DLD1 (cell line): Measurements from ENCODE around the gene VSIG2.

Experiments used
- in situ Hi-C: cut with HindIII; loops from 2 replicates; pipeline ENCODE4 v1.10.0; 2017; ENCODE audit warnings: low sequenced_read_pairs

Gene VSIG2

DNA sequence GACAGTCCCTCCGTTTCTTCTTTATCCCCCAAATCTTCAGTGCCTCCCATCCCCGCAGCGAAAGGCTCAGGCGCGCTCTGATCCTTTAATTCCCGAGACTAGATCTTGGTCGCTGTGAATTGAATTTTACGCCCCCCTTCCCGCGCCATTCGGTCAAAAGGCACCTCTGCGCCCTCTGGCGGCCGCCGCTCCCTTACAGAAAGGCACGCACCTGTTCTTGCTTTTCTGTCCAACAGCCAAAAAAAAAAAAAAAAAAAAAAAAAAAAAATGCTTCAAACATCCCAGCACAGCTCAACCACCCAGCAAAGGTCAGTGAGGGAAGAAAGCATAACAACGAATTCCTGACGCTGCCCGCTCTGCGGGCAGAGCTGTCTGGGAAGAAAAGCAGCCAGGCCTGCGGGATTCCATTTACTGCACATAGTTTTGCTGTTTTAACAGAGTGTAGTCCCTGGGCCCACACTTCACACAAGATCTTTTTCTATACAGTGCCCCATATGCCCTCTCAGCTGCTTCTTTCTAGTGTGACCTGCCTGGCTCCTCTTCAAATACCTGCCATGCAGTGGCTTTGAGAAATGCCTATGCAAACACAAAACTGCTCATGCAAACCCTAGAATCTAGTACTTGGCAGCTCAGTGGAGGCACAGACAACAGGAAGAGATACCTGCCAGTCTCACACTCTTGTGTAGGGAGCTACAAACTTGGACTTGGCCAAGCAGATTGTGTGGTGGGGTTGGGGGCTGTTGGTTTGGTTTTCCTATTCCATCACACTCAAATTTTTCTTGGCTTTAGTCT is 11.3 kb upstream of the VSIG2 start:
- in situ Hi-C loops: no loop called here

DNA sequence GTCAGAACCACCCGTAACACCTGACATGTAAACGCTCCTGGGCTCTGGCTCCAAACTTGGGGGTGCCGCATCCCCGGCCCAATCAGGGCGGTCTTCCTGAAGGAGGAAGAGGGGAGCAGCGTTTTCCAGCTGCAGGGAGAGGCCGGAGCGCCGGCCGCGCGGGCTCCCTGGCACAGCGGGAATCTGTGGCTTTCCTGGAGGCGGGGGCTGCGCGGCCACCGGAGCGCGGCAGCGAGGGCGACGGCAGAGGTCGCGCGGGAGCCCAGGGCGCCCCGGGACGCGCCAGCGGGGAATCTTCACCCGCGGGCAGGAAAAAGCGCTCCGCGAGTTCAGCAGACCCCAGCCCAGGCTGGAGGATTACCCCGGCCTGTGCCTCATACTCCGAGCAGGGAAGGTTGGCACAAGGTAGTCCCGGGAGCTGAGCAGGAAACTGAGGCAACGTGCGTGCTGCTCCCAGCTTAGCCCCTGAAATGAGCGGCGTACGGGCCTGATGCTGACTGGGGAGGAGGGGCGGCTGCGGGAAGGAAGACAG is 10.6 kb upstream of the VSIG2 start:
- in situ Hi-C loops: no loop called here

DNA sequence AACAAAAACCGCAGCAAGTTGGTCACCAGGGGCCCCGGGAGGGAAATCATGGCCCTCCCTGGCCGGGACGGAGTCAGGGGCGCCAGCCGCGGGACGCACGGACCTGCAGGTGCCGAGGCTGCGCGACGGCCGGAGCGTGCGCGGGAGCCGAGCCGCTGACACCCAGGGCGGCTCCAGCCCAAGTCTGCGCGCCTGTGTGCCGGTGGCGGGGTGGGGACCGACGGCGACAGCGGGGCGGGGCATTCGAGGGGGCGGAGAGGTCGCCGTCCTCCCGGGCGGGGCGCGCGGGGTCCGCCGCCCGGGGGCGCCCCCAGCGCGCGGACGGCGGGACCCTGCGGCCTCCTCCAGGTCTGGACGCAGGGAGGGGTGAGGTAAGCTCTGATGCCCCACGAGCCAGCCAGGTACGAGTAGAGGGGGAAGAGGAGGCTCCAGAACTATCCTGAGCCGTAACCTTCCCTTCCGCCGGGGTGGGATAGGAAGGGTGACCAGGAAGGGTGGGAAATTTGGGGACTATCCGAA is 10.1 kb upstream of the VSIG2 start, which contains the start of gene ESAM:
Gene ESAM, minus strand, starts transcription at position 186 of the 519 bp plus-strand sequence. Its CDS starts 136 bp downstream, at position 50.
- in situ Hi-C loops: no loop called here

DNA sequence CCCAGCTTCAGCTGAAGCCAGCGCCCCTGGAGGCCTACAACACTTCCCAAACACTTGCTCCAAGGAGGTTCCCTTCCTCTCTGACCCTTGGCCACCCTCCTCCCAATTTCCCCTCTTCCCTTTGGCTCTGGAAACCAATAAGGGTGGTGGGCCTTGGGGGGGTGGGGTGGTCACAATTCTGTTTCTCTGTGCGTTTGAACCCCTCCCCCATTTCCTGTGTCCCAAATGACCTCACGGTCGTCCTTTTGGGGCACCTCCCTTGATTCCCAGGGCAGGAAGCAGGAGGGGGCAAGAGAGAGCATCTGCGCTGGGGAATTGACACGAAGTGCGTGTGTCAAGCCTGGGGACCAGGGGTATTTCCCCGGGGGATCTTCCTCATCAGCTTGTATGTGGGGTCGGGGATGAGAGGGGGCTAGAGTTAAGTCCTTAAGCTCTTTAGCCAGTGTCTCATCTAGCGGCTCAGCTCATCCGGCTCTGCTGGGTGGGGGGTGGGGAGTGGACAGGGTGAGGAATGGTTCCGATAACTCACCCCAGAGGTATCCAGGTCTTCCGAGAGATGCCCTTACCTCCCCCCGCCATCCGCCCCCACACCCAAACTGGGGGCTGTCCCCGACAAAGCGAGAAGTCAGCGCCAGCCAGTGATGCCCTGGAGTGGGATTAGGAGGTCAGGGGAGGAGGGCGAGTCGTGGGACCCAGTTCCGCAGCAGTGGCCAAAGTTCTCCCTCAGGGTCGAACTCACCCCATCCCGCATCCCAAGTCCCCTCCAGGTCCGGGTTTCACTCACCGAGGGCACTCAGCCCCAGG is 9.4 kb upstream of the VSIG2 start:
- in situ Hi-C loops: no loop called here

DNA sequence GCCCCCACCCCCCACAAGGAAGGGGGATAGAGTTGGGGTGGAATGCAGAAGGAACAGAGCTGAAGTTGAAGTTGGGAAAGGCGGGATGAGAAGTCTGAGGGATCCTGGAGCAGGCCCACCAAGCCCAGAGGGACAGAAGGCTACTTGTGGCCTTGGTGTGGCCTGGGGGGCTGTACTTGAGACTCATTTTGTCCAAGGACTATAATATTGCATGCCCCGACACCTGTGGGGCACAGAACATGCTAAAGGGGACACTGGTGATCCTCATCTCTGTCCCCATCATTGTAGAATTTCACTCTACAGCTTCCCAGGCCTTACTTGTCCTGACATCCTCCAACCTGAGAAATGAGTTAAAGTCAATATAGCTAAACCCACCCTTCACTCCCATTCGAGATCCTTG is 8.8 kb upstream of the VSIG2 start:
- in situ Hi-C loops: no loop called here

DNA sequence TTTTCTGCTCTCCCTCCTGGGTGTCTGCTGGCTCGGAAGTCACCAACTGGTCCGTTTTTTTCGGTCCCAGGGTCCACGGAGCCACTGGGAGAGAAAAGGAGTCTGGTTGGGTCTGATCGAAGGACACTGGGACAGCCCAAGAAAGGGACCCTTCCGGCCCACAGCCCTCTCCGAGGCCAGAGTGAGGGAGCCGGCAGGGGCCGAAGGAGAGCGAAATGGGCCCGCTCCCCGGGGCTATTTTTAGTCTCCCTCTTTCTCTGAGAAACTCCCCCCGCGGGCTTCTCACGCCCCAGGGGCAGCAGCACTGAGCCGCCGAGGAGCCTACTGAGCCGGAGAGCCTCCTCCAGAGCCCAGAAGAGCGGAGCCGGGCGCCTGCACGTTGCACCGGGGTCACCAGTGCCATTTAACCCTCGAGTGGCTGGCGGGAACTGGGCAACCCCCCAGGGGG is 8.2 kb upstream of the VSIG2 start:
- in situ Hi-C loops: no loop called here

DNA sequence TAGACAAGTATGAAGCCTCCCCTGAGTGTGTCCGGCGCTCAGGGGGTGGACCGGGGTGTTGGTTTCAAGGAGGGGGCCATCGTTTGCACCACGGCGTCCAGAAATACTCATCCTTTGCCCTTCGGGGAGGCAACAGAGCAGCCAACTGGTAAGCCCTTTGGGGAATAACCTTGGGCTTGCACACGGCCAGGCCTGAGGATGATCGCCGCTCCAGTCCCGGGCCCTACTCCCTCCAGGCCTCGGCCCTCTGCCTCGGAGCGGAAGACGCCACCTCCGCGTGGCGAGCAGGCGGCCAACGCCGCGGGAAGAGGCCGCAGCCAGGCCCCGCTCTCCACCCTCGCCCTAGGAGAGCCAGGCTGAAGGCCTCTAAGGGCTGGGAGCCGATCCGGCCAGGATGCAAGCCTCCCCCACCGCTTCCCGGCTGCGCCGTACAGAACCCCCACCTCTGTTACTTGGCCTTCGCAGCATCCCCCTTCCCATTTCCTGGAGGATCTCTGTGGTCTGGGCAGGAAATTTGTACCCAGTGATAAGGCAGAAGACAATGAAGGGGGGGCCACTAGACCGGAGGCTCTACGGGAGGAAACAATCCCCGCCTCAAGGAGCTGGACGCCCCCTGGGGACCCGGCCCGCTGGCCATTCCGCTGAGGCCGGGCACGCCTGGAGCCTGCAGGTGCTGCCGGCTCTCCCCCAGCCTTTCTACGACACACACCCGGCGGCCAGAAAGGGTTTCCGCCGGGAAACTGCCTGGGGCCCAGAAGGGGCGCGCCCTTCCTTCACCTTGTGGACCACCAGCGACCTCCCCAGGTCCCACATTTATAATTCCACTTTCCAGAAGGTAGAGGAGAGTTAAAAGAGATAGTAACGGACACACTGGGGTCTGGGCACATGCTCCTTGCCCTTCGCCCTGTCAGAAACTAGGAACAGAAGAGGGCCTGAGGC is 7.5 kb upstream of the VSIG2 start:
- in situ Hi-C loops: no loop called here

DNA sequence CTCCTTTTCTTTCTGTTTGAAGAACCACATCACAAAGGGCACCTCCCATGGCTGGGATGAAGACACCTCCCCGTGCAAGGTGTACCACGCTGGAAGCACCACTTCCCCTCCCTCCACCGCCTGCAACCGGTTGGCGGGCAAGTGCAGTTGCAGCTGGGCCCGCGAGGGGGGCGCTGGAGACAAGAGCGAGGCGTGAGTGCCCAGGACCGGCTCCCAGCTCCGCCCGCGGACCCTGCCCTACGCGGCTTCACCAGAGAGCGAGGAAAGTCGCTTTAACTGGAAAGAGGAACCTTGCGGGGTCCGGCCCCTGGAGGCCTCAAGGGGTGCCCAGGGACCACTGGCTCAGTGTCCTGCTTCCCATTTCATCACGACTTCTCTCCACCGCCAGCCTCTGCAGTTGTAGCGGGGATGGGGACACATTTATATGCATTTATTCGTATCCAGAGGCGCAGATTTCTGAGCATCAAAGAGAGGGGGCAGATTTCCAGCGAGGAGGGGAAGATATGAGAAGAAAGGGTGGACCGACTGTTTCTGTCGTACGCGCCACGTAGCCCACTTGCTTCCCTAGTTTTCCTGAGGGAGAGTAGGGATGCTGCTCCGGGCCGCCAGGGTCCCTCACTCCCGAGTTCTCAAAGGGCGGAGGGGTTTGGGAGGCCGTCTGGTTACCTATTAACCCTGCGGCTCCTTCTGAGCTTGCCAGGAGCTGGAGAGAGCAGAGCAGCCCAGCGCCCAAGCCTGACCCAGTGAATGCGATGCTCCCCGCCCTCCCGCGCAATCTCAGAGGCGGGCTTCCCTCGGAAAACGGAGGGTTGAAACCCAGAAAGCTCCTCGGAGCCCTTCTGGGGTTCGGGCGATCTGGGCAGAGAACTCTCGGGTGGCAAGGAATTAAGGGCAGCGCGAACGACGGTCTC is 6.6 kb upstream of the VSIG2 start:
- in situ Hi-C loops: no loop called here

DNA sequence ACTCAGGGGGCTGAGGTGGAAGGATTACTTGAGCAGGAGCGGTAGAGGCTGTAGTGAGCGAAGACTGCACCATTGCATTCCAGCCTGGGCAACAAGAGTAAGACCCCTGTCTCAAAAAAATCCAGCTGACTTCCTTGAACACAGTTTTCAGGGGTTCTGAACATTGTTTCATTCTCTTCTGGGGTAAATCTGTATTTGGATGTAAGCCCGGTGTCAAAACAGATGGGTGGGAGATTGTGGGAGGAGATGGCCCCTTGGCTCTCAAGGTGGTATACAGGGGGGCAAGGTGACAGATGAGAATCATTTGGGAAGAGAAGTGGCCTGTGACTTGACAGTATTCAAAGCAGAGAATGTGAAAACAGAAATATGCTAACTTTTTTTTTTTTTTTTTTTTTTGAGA is 5.3 kb upstream of the VSIG2 start:
- in situ Hi-C loops: no loop called here

DNA sequence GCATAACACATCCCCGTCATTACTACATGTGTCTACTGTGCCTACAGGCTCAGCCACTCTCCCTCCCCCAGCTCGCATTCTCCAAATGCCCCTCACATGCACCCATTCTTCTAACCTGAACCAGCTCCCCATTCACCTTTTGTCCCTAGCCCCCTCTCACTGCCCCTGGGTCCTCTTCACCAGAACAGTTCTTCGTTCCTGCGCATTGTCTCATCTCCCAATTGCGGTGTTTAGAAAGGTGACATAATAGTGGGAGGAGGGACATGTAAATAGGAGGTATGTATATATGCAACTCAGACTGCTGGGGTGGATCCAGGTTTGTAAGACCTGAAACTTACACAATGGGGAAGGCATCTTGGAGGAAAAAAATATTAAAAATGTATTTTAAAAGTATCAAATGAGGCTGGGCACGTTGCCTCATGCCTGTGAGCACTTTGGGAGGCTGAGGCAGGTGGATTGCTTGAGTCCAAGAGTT is 4.7 kb upstream of the VSIG2 start:
- in situ Hi-C loops: no loop called here

DNA sequence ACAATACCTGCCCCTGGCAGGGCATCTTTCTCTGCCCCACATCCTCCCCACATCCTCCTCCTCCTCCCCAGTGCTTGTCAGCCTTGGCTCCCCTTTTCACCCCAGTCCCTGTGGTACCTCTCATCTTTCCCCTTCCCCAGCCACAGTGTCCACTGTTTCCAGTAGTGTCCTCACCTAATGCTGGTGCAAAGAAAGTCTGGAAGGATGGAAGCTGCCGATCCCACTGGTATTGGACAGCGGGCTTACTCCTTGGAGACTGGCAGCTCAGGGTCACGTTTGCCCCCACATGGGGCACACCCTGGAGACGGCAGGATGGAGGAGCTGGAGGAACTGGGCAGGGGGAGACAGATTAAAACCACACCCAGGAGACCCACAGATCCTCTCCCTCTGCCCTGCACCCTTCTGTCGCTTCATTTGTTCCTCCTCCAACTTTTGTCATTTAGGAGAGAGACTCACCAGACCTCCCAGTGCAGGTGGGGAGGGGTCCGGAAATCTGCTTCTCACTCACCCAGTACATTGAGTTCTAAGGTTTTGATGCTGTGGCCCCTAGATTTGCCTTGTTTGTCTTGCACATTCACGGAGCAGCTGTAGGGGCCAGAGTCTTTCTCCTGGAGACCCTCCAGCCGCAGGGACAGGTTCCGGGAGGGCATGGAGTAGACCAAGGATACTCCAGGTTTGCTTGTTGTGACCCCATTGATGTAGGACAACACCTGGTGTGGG is 4.1 kb upstream of the VSIG2 start:
- in situ Hi-C loops: no loop called here

DNA sequence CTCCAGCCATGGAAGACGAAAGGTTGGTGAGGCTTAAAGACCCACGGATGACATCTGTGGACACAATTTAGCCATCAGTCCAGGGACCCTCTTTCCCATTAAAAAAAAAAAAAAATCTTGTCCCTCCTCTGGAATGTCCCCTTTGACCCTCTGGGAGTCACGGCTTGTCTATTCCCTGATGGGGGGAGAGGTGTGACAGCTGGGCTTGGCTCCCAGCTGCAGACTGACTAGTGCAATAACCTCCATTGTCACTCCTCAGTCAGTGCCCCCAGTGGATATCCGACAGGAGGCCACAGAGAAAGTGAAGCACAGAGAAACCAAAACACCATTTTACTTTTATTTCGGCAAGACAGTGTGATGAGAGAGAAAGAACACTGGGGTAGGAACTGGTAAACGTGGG is 2.7 kb upstream of the VSIG2 start:
- in situ Hi-C loops: no loop called here

DNA sequence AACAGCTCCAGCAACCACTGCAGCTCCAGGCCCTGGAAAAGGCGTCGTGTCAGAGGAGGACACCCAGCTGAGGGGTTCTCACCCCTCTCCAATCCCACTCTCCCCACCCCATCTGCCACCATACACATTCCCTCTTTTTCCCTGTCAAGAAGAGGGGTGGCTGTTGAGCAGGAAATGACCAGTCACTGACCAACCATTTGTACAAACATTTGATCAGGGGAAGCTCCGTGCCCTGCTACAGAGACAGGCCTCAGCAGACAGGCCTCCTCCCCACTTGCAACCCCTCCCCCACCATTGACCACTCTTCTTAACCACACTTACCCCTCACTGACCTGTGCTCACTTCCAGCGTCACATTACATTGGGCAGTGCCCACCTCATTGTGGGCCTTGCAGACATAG is 2.3 kb upstream of the VSIG2 start:
- in situ Hi-C loops: no loop called here

DNA sequence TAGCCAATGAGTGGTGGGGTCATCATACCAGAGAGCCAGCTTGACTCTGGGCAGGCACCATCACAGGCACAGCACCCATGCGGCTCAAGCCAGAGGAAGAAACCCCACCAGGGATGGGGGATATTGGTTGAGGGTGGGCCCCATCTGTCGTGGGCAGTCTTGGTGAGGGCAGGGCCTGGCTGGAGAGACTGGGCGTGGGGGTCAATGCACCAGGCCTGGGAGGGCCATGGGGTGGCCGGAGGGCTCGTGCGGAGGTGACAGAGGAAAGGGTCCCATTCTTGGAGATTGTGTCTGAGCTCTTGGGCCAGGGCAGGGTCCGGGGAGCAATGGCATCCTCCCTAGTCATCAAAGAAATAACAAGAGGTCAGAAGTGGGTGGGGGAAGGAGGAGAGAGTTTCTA is 1.6 kb upstream of the VSIG2 start:
- in situ Hi-C loops: no loop called here

DNA sequence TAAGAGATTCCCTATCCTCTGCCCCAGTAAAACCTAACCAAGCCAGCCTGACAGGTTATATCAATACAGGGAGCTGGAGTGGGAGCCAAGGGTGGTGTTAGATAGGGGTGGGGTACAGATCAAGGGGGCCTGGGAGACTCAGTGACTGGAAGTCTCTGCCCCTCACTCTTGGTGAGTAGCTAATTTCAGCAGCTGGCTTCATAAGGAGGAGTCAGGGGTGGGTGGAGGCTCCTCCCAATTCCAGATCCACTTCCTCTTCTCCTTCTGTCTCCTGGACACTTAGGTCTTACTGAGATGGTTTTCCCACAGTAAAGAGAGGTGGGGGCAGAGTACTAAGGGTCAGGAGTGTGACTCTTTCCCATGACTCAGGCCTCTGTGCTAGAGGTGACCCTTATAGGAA is 1.1 kb upstream of the VSIG2 start:
- in situ Hi-C loops: no loop called here

DNA sequence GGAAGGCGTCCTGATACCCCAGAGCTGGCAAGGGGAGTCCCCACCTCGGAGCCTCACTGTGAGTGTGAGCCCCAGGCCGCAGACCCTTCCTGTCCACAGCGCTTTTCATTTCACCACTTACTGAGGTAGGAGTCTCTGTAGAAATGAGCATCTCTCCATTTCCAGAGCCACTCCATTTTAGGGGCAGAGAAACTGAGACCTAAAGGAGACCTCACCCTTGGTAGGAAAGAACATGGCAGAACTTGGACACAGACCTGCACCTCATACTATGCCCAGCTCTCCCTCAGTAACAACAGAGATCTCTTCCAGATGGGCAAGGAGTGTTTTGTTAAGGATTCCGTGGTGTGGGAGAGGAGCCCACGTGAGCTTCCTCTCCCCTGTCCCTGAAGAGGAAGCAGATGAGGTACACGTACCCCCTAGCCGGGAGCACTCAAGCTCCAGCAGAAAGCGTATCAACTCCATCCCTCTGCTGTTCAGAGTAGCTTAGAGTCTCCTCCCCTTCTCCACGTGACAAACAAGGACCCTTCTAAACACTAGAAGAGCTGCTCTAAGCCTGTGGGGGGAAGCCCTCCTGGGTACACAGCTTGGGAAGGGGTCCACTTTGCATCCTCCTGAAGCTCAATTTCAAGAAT is 532 bp upstream of the VSIG2 start:
- in situ Hi-C loops: no loop called here

DNA sequence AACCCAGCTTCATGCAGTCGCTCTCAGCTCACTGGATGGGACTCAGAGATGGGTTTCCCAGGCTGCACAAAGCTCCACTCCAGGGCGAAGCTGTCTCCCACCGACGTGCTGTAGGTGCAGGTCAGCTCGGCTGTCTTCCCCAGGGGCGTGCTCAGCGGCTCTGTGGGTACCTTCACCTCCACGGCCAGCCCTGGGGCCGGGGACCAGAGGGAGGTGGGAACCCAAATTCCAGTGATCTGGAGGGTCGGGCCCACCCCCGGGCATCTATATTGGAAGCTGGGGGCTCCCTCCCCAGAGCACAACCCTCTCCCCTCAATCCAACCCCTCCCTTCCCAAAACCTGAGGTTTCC is 689 bp downstream of the VSIG2 start:
- in situ Hi-C loops: no loop called here

DNA sequence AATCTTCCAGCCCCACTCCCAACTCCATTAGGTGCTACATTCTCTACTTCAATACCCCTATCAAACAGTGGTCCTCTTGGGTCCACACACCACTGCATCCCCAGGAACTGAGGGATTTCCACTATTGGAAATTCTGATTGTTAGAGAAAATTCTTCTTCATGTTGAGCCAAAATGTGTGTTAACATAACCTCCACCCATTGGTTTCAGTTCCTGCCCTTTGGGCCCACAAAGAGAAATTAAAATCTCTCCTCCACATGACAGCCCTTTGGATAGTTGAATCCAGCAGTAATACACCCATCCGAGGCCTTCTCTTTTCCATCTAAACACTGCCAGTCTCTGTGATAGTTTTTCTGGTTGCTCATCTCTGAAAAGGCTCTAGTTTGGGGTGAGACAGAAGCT is 2.1 kb downstream of the VSIG2 start:
- in situ Hi-C loops: no loop called here
